IPS-18a (cell line): ENCODE data around the gene HOXC4.
"Not testable (repeated sequence)": the region's sequence is repeated elsewhere in the genome, so short reads cannot be mapped to it uniquely, and the experiment has no call there.

Source experiments
- H3K27ac ChIP-seq: one replicate; pipeline ENCODE4 v1.5.1; 2013; ENCODE audit warnings: low read length
- H3K27me3 ChIP-seq: one replicate; pipeline ENCODE4 v1.6.1; 2013; ENCODE audit warnings: mild to moderate bottlenecking, low read length; ENCODE audit not compliant: control insufficient read depth, insufficient read depth
- H3K36me3 ChIP-seq: one replicate; pipeline ENCODE4 v1.6.1; 2013; ENCODE audit warnings: low read depth, low read length; ENCODE audit not compliant: control insufficient read depth
- H3K4me1 ChIP-seq: one replicate; pipeline ENCODE4 v1.6.1; 2013; ENCODE audit warnings: low read depth, low read length; ENCODE audit not compliant: control insufficient read depth
- H3K4me3 ChIP-seq: one replicate; pipeline ENCODE4 v1.5.1; 2013; ENCODE audit warnings: low read length
- H3K9ac ChIP-seq: one replicate; pipeline ENCODE4 v1.6.1; 2013; ENCODE audit warnings: mild to moderate bottlenecking, low read length, moderate library complexity
- H3K9me3 ChIP-seq: one replicate; pipeline ENCODE4 v1.6.1; 2013; ENCODE audit warnings: low read depth, low read length; ENCODE audit not compliant: control insufficient read depth

Gene HOXC4

GRCh38 chr12:54059668-54060067, 6.0 kb downstream of the HOXC4 start:
- Histone ChIP-seq H3K4me3 (no peak overlapping the region), H3K27ac (no peak overlapping the region), H3K9me3 (no peaks in the 10 kb centered on the region), H3K36me3 (no peaks in the 10 kb centered on the region), H3K27me3 (peaks cover 100% of the 10 kb centered on the region), H3K9ac (no peak overlapping the region), H3K4me1 (peaks cover 21% of the 10 kb centered on the region)

DNA sequence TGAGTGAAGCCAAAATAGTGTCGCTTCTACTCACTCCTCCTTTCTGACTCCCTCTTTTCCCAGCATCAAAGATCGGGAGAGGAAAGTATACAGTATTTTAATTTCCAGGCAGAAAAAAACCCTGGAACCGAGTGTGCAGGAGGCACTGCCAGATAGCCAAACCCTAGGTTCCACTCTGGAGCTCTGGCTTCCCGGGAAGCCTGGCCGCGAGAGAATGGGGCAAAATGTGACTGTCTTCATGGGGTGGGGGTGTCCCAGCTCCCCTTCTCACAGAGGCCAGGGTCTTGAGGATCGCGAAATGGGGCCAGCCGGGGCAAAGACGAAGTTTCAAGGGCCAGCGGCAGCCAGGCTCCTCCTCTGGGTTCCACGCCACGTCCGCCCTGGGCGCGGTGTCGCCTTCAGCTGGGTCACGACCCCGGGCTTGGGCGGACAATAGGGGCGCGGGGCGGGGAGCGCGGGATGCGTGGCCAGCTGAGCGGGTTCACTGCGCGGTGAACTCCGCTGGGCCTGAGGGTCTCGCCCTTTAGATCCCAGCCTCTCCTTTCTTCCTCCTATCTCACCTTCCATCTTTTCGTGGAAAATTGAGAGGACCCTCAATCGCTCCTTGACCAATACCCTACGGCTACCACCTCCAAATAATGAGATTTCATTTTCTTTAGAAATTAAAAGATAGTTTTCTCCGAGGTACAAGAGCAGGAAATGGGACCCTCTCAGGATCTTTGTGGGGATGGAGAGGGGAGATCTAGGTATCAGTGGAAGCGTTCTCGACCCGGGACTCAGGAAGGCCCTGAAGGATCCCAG, 6.7 kb downstream of the HOXC4 start:
- peaks cover 98% of the 10 kb centered on the region for H3K27me3 ChIP-seq
- peaks cover 21% of the 10 kb centered on the region for H3K4me1 ChIP-seq
- no peak overlapping the region for H3K4me3 ChIP-seq
- no peak overlapping the region for H3K27ac ChIP-seq
- H3K9me3 ChIP-seq, result no peaks in the 10 kb centered on the region
- H3K36me3 ChIP-seq, result no peaks in the 10 kb centered on the region
- H3K9ac ChIP-seq, result no peak overlapping the region

- Histone ChIP-seq H3K4me1 (peaks cover 19% of the 10 kb centered on the region), H3K27ac (no peak overlapping the region), H3K4me3 (no peak overlapping the region), H3K36me3 (no peaks in the 10 kb centered on the region), H3K9me3 (no peaks in the 10 kb centered on the region), H3K27me3 (peaks cover 98% of the 10 kb centered on the region), H3K9ac (no peak overlapping the region)
These were observed 7.5 kb downstream of the HOXC4 start for GRCh38 chr12:54060975-54061778.

DNA sequence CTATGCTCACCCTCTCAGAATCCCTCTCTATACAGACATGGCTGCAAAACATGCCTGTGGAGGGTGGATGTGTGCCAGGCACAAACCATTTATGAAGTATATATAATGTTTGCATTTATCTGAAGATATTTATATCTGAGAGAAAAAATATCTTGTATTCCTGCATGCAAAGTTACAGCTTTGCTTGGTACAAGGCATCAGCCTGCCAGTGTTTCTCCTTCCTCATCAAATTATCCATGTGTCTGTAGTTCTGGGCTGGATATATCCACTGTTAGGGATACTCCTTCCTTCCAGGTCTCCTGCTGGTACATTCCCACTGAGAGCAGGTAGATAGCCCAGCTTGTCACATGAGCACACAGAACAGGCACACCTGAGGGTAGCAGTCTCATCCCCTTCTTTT, 12.0 kb downstream of the HOXC4 start:
- Histone ChIP-seq H3K4me3 (no peak overlapping the region), H3K36me3 (no peaks in the 10 kb centered on the region), H3K9ac (no peak overlapping the region), H3K4me1 (peaks cover 10% of the 10 kb centered on the region), H3K9me3 (no peaks in the 10 kb centered on the region), H3K27me3 (peaks cover 86% of the 10 kb centered on the region), H3K27ac (no peak overlapping the region)

- Histone ChIP-seq H3K4me1 (peaks cover 5% of the 10 kb centered on the region), H3K9me3 (no peaks in the 10 kb centered on the region), H3K27me3 (peaks cover 86% of the 10 kb centered on the region), H3K9ac (no peak overlapping the region), H3K36me3 (no peaks in the 10 kb centered on the region), H3K4me3 (no peak overlapping the region), H3K27ac (no peak overlapping the region)
These were observed 12.8 kb downstream of the HOXC4 start for GRCh38 chr12:54066408-54066807.

- no peak overlapping the region for H3K27ac ChIP-seq
- no peak overlapping the region for H3K4me3 ChIP-seq
- H3K27me3 ChIP-seq, result peaks cover 85% of the 10 kb centered on the region
- H3K4me1 ChIP-seq, result no peaks in the 10 kb centered on the region
- H3K36me3 ChIP-seq, result no peaks in the 10 kb centered on the region
- H3K9ac ChIP-seq, result no peak overlapping the region
- H3K9me3 ChIP-seq, result no peaks in the 10 kb centered on the region
These were observed 14.9 kb downstream of the HOXC4 start for GRCh38 chr12:54068418-54069070.

DNA sequence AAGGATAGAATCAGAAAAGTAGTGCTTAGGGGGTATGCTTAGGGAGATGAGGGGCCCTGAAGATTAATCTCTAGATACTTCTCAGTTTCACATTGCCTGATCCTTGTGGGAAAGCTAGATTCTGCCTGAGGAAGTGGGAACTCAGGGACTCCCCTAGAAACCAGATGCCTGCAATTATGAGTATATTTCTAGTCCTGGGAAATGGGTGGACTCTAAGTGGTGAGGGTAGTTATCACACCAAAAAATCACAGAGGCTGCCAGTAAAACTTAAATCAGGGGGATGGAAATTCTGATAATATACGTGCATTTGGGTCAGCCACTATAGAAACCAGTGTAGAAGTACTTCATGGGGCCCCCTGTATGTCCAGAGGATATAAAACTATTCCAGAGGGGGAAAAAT, 18.3 kb downstream of the HOXC4 start:
- Histone ChIP-seq H3K4me3 (no peak overlapping the region), H3K27ac (no peak overlapping the region), H3K27me3 (peaks cover 88% of the 10 kb centered on the region), H3K9me3 (no peaks in the 10 kb centered on the region), H3K36me3 (no peaks in the 10 kb centered on the region), H3K4me1 (peaks cover 12% of the 10 kb centered on the region), H3K9ac (no peak overlapping the region)

GRCh38 chr12:54074308-54074707, 20.7 kb downstream of the HOXC4 start:
- H3K27ac ChIP-seq, result no peak overlapping the region
- peaks cover 12% of the 10 kb centered on the region for H3K4me1 ChIP-seq
- H3K36me3 ChIP-seq, result no peaks in the 10 kb centered on the region
- no peak overlapping the region for H3K4me3 ChIP-seq
- H3K9ac ChIP-seq, result no peak overlapping the region
- H3K27me3 ChIP-seq, result peaks cover 94% of the 10 kb centered on the region
- no peaks in the 10 kb centered on the region for H3K9me3 ChIP-seq

DNA sequence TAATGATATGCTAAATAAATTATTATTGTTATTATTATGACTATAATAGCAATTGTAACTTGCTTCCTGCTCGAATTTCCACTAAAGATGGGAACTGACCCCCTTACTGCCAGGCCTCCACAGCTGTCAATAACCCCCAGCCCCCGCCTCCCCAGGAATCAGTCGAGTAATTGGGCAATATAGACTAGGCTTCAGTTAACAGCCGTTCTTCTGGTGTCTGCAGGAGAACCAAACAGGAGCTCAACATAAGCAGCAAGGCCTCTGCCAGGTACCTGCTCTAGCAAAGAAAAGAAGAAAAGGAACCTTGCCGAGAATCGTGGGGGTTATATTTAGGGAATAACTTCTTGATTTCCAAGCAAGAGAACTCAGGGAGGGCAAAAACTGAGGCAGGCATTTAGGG, 21.8 kb downstream of the HOXC4 start:
- no peaks in the 10 kb centered on the region for H3K9me3 ChIP-seq
- H3K4me1 ChIP-seq, result peaks cover 12% of the 10 kb centered on the region
- H3K27ac ChIP-seq, result no peak overlapping the region
- no peak overlapping the region for H3K9ac ChIP-seq
- H3K27me3 ChIP-seq, result peaks cover 97% of the 10 kb centered on the region
- no peak overlapping the region for H3K4me3 ChIP-seq
- no peaks in the 10 kb centered on the region for H3K36me3 ChIP-seq

DNA sequence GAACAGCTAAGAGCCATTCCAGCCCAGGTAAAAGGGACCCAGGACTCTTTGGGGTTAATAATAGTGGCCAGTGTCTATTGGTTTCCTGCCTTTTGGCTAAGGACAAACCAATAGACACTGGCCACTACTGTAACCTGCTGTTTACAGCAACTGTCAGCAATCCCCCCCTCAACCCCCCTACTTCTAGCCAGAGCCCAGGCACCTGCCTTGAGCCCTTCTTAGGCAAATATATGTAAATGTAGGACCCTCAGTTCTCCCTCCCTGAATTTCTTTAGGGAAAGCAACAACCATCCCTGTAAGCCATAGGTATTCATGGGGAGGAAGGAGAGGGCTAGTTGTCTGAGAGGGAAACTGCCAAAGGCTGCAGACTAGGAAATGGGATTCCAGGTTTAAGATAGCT, 22.3 kb downstream of the HOXC4 start:
- no peak overlapping the region for H3K27ac ChIP-seq
- peaks cover 97% of the 10 kb centered on the region for H3K27me3 ChIP-seq

DNA sequence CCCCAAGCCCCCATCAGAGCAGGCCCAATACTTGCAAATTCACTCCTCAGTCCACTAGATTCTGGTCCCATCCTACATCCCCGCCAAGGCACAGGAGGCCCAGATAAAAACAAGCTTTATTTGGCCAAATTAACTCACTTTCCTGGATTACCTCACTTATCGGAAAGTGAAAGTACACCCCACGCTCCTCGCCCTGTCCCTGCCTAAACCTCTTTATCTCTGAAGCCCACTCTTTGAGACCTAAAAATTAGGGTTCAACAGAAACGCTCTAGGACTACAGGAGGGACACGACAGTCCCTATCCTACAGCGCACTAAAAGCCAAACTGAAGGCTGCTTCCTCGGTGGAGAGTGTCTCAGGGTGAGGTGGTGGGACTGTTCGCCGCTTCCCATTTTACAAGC, 24.2 kb downstream of the HOXC4 start:
- Histone ChIP-seq H3K27me3 (peaks cover 97% of the 10 kb centered on the region), H3K4me1 (peaks cover 12% of the 10 kb centered on the region)
- not testable (repeated sequence) for H3K27ac ChIP-seq, H3K4me3 ChIP-seq, H3K36me3 ChIP-seq, H3K9ac ChIP-seq, H3K9me3 ChIP-seq

More for the DNA sequence above, 22.3 kb downstream of the HOXC4 start:
- H3K36me3 ChIP-seq, result no peaks in the 10 kb centered on the region
- no peak overlapping the region for H3K4me3 ChIP-seq
- peaks cover 12% of the 10 kb centered on the region for H3K4me1 ChIP-seq
- no peak overlapping the region for H3K9ac ChIP-seq
- H3K9me3 ChIP-seq, result no peaks in the 10 kb centered on the region
